HG02870 (cell line): ENCODE data around the gene OR8G5.
"Not testable (repeated sequence)": the region's sequence is repeated elsewhere in the genome, so short reads cannot be mapped to it uniquely, and the experiment has no call there.

ENCODE experiments used
- ATAC-seq: cut with Tn5 transposase; IDR thresholded peaks from one replicate; pipeline ENCODE4 v1.9.1; 2021; ENCODE audit warnings: mild to moderate bottlenecking, moderate library complexity; ENCODE audit not compliant: unreplicated experiment

OR8G5 gene, protein sequence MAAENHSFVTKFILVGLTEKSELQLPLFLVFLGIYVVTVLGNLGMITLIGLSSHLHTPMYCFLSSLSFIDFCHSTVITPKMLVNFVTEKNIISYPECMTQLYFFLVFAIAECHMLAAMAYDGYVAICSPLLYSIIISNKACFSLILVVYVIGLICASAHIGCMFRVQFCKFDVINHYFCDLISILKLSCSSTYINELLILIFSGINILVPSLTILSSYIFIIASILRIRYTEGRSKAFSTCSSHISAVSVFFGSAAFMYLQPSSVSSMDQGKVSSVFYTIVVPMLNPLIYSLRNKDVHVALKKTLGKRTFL

DNA sequence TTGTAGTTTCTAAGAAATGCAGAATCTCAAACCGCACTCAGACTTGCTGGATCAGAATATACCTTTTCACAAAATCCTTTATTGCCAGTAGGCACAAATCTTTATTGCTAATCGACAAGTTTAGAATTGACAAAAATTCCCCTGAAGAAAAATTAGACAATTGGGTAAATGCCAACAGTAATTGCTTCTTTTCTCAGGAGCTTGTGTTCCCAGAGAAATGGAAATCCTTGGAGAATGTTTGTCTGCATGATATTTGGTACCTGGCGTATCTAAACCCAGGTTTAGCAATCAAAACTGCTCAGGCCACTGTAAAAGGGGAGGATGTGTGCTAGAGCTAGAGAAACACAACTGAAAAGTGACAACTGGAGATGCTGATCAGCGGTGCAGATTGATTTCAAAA lies at the start of gene OR8G5:
Gene OR8G5 (plus strand): TSS at position 301 of the 400 bp plus-strand sequence. CDS start 8,556 bp downstream, outside the sequence.
- no peak for ATAC-seq

DNA sequence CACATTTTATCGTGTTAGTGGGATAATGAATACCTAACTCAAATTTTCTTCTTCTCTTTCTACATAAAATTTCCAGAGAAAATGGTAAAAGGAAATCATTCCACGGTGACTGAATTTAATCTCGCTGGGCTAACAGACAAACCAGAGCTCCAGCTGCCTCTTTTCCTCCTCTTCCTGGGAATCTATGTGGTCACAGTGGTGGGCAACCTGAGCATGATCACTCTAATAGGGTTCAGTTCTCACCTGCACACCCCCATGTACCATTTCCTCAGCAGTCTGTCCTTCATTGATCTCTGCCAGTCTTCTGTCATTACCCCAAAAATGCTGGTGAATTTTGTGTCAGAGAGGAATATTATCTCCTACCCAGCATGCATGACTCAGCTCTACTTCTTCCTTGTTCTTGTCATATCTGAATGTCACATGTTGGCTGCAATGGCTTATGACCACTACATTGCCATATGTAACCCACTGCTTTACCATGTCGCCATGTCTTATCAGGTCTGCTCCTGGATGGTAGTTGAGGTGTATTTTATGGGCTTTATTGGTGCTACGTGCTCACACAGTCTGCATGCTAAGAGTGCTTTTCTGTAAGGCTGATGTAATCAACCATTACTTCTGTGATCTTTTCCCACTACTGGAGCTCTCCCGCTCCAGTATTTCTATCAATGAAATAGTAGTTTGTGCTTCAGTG lies 48.9 kb upstream of the OR8G5 start:
- ATAC-seq = no peak

DNA sequence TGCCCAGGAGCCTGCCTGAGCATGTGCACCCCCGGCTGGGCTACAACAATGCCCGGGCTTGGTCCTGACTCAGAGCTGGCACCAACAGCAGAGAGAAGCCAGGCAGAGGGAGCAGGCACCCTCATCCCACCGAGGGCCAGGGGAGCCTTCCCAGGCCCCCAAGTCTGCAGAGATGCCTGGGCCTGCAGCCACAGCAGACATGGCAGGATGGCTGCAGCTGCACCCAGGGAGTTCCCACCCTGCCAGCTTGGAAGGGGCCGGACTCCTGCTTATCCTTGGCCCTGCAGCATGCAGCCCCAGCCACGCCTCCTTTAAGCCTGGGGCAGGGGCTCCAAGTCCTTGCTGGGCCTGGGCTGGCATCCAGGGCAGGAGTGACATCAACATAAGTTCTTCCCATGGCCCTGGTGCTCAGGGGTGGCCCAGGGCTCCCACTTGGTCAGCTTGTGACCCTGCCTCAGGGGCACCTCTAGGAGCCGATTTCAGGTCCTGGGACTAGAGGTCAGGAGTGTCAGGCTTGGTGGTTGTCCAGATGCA lies 46.3 kb upstream of the OR8G5 start:
- no peak for ATAC-seq

DNA sequence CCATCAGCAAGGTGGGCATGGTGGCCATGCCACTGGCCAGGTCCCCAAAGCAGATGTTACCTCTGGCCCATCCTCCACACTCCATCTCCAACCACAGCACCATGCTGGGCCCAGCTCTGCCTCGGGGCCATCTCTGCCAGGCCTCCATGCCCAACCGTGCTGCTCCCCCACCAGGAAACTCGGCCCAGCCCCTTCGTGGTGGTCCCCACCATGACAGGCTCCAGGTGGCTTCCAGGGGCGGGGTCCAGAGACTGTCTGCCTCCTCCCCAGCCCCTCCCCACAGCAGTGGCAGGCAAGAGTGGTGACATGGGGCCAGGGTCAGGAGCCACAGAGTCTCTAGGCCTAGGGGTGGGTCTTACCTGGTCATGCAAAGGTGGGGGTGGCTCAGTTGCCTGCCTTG lies 45.8 kb upstream of the OR8G5 start:
- ATAC-seq = no peak

DNA sequence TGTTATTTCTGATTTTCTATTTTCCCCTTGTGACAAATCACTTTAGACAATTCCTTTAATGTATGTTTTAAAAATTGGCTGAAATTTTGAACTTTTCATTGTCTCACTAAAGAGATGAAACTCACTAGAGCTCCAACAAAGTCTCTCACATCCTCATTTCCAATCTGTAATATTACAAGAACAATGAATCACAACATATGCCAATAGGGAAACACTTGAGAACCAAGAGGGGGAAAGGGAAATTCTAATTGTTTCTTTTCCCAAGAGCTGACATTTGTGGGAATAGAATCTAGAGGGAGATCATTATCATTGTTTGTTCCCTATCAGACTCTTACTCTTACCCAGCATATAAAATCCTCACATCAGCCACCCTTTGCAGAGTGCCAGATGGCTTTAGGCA lies 44.9 kb upstream of the OR8G5 start:
- no peak for ATAC-seq

DNA sequence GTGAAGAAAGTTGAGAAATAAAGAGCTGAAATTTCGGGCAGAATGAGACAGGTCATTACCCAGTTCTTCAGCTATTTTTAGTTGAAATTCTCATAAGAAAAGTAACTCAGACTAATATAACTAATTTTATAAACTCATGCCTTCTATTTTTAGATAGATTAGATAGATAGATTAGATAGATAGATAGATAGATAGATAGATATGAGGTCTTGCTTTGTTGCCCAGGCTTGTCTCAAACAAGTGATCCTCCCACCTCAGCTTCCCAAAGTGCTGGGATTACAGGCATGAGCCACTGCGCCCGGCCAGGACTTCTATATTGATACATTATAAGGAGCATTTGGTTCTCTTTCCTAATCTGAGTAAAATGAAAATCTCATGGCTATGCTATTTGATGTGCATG lies 42.1 kb upstream of the OR8G5 start:
- no peak for ATAC-seq

DNA sequence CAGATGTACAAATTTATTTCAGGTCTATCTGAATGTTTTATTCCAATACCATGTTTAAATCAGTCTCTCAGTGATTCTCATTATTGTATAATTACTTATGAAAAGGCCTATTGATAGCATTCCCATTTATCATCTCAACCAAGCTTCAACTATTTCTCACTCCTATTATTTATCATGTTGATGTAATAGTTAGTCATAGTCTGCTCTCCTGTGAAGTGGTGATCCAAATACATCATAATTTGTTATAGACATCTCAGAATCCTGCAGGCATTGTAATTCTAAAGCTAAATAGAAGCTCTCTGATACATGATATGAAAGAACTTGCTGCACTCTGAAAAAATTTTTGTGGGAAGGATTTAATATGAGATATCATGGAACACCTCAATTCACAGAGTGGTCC lies 37.0 kb upstream of the OR8G5 start:
- no peak for ATAC-seq

DNA sequence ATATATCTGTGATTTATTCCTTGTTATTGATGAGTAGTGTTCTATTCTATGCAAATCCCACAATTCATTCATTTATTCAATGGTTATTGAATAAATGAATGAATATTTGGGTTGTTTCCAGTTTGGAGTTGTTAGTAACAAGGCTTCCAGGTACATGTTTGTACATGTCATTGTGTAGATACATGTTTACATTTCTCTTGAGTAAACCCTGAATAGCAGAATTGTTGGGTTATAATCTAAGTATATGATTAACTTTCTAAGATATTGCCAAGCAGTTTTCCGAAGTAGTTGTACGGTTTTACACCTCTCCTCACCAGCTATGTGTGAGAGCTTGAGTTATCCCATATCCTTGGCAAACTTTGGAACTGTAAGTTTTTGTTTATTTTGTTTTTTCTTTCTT lies 33.8 kb upstream of the OR8G5 start:
- ATAC-seq = no peak

DNA sequence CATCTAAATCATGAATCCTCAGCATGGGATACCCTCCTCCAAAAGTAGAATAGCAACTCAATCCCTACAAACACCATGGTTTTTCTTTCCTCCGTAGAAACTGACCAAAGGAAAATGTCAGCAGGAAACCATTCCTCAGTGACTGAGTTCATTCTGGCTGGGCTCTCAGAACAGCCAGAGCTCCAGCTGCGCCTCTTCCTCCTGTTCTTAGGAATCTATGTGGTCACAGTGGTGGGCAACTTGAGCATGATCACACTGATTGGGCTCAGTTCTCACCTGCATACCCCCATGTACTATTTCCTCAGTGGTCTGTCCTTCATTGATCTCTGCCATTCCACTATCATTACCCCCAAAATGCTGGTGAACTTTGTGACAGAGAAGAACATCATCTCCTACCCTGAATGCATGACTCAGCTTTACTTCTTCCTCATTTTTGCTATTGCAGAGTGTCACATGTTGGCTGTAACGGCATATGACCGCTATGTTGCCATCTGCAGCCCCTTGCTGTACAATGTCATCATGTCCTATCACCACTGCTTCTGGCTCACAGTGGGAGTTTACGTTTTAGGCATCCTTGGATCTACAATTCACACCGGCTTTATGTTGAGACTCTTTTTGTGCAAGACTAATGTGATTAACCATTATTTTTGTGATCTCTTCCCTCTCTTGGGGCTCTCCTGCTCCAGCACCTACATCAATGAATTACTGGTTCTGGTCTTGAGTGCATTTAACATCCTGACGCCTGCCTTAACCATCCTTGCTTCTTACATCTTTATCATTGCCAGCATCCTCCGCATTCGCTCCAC lies 31.4 kb upstream of the OR8G5 start:
- ATAC-seq = not testable (repeated sequence)

DNA sequence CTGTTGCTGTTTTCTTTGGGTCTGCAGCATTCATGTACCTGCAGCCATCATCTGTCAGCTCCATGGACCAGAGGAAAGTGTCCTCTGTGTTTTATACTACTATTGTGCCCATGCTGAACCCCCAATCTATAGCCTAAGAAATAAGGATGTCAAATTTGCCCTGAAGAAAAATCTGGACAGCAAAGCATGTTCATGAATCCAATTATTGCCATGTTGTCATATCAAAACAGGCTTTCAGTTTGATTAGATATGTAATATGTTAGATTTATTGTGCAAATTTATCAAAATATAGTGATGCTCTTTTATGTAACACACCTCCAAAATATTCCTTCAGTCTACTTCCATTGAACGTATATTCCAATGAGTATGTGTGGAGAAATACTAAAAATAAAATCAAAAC lies 30.7 kb upstream of the OR8G5 start:
- ATAC-seq = no peak

DNA sequence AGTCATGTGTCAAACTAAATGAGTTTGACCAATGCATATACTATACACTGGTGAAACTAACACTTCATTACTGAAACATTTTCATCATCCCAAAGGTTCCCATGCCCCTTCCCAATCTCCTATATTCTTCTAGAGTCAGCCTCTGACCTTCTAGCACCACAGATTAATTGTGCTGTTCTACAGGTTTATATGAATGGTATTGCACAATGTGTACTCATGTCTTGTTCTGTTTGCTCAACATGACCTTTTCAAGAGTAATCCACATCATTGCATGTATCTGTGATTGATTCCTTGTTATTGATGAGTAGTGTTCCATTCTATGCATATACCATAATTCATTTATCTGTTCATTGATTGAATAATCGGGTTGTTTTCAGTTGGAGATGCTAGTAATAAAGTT lies 22.8 kb upstream of the OR8G5 start:
- no peak for ATAC-seq

DNA sequence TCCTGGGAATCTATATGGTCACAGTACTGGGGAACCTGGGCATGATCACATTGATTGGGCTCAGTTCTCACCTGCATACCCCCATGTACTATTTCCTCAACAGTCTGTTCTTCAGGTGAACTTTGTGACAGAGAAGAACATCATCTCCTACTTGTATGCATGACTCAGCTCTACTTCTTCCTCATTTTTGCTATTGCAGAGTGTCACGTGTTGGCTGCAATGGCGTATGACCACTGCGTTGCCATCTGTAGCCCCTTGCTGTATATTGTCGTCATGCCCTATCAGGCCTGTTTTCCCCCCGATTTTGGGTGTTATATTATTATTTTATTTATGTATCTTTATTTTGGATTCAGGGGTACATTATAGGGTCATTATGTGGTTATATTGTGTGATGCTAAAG lies 17.7 kb upstream of the OR8G5 start:
- no peak for ATAC-seq

DNA sequence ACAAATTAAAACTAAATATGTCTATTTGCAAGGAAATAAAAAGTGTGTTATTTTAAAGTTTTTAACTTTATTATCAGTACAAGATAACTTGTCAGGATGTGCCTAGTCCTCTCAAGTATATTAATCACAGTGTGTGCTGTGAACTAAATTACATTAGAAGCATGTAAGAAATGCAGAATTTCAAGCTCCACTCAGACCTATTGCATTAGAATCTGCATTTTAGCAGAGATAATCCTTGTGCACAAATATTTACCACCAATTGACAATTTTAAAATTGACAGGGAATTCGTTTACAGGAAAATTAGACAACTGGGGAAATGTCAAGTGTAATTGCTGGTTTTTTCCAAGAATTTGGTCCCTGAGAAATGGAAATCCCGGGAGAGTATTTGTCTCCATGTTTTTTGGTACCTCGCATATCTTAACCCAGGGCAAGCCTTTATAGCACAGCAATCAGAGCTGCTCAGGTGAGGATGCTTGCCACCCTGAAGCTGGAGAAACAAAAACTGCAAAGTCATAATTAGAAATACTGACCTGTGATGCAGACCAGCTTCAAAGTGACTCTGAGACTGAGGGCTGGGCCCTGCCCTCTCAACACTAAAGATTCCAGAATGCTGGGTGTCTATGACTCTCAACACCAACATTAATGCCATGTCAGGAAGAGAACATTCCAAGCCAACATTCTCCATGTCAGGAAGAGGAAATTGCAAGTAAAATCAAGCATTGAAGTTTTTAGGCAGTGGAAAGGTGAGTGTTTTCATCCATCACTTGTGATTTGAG lies 15.4 kb upstream of the OR8G5 start, which contains the start of gene OR8G1:
Gene OR8G1 (plus strand): TSS at position 475 of the 777 bp plus-strand sequence. CDS start 8,581 bp downstream, outside the sequence.
- no peak for ATAC-seq

DNA sequence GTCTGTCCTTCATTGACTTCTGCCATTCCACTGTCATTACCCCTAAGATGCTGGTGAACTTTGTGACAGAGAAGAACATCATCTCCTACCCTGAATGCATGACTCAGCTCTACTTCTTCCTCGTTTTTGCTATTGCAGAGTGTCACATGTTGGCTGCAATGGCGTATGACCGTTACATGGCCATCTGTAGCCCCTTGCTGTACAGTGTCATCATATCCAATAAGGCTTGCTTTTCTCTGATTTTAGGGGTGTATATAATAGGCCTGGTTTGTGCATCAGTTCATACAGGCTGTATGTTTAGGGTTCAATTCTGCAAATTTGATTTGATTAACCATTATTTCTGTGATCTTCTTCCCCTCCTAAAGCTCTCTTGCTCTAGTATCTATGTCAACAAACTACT lies 6.3 kb upstream of the OR8G5 start:
- not testable (repeated sequence) for ATAC-seq

DNA sequence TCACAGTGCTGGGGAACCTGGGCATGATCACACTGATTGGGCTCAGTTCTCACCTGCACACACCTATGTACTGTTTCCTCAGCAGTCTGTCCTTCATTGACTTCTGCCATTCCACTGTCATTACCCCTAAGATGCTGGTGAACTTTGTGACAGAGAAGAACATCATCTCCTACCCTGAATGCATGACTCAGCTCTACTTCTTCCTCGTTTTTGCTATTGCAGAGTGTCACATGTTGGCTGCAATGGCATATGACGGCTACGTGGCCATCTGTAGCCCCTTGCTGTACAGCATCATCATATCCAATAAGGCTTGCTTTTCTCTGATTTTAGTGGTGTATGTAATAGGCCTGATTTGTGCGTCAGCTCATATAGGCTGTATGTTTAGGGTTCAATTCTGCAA lies 8.9 kb downstream of the OR8G5 start:
- ATAC-seq = not testable (repeated sequence)

DNA sequence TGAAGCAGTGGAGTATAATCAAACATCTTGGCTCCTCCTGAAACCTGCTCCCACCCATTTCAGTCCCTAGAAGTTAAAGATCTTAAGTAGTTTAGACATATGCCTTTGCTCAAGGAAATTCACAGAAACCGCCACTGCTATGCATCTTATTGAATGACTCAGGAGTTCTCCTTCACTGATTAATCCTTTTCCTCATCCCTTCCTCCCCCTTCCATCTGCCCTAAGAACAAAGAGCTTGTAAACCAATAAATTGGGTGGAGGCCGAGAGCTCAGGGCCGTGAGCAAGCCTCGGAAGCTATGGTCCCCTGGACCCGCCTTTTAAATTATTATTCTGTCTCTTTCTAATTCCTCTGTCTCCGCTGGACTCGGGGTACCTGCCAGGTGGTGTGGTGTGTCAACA lies 14.7 kb downstream of the OR8G5 start:
- ATAC-seq = not testable (repeated sequence)

DNA sequence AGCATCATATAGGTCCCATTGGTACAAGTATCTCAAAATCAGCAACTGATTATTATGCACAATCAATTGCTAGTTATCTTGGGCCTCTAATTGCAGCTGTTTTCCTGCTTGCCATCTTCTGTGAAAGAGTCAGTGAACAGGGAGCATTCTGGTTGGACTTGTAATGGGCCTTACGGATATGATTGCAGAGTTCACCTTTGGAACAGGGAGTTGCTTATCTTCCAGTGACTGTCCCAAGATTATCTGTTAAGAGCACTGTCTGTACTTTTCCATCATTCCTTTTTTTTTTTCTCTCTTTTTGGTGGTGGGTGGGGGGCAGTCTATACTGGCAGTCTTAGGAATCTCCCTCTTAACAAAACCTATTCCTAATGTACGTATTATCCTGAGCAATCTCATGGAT lies 17.8 kb downstream of the OR8G5 start:
- ATAC-seq = no peak

DNA sequence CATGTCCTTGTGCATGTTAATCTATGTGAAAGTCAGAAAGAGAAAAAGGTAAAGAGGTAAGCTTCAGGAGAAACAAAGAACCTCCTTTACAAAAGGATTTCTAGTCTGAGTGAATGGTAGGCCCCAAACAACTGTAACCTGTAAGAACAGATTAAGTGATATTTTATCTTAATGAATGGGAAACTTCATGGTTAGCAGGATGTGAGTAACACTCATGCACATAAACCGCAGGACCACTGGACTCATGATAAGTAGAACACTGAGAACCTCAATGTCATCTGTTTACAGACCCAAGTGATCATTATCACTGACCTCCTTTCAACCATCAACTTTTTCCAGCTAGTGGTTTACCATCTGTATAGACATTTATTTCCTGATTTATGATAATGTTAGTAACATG lies 19.9 kb downstream of the OR8G5 start:
- ATAC-seq = no peak

DNA sequence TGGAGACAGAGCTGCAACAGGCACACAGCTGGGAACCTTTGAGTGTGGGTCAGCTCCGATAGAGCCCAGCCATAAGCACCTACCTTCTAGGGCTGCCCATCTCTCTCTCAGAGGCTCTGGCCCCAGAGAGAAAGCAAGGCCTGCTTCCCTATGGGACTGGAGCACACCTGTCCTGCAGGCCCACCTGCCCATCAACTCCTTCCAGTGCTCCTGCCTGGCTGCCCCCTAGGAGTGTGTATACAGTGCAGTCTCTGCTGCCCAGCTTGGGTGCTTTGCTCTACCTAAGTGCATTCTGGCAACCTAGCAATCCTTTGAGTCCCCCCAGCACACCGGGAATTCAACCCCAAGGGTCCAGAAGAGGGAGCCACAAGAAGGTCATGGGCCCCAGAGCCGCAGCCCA lies 21.0 kb downstream of the OR8G5 start:
- ATAC-seq = no peak

DNA sequence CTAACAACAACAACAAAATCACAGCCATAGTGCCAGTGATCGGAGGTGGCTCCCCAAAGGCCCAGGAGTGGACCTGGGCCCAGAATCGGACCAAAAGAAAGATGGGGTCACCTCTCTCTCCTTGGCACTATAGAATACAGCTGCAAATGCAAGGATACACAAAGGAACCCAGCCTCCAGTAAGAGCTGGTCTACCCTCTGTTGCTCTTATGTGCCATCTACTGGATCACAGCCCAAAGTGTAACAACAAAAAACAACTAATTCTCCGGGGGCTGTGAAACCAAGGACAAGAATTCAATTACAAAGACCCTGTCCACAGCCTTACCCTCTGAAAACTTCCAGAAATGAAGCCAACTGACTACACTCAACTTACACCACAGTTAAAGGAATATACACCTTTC lies 21.6 kb downstream of the OR8G5 start:
- ATAC-seq = no peak

DNA sequence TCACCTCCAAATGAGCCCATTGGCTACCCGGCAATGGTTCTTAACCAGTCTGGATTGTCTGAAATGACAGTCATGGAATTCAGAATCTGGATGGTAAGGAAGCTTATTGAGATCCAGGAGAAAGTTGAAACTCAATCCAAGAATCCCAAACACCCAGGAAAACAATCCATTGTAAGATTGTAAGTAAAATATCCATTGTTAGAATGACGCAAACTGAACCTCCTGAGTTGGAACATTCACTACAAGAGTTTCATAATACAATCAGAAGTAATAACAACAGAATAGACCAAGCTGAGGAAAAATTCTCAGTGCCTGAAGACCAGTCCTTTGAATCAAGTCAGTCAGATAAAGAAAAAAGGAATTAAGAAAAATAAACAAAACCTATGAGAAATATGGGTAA lies 22.1 kb downstream of the OR8G5 start:
- ATAC-seq = no peak
